NCI-H2029 treated with DMSO at 0.1 percent for 48 hours (cell line): ENCODE results near the gene BICD2.
"Not testable (repeated sequence)": the region's sequence is repeated elsewhere in the genome, so short reads cannot be mapped to it uniquely, and the experiment has no call there.

Source experiments
- DNase-seq: peaks from one replicate; lab custom pipeline; 2025; lab: John Stamatoyannopoulos, UW

The BICD2 gene

DNA sequence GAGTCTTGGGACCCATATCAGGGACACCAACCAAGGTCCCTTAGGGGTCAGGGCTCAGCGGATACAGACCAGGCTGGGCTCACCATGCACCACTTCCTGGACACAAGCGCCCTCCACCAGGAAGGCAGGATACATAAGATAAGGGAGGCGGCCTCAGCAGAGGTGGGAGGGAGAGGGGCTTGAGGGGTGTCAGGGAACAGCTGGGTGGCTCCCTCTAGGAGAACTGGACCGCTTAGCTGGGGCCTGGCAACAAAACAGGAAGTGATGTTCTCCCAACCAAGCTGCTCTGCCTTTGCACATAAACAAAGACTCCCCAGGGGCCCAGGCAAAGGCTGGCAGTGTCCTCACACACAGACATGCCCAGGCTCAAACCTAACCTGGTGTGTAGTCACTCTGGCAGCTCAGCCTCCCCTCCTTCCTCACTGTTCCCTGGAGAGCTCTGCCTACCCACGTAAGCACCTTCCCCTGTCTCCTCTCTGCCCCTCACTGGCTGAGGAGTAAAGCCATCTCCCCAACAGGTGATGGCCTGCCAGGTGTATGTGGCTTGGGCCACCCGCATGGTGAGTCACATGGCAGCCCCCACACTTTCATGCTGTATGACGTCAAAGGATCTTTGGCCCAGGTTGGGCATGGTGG, 5.8 kb upstream of the BICD2 start:
- DNase-seq: no peak

DNA sequence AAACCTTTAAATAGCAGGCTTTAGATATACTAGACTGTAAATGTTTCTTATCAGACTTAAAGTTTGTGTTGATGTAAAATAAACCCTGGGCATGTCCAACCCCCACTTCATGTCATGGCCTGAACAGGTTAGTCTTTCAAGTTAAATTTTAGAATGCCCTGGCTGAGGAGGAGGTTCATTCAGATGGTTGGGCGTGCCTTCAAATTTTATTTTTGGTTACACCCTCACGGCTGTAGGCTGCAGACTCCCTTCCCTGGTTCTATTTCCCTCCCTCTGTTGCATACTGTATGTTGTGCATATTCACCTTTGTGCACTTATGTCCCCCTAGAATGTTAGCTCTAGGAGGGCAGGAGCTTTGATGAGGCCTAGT, 5.3 kb upstream of the BICD2 start:
- DNase-seq: no peak

DNA sequence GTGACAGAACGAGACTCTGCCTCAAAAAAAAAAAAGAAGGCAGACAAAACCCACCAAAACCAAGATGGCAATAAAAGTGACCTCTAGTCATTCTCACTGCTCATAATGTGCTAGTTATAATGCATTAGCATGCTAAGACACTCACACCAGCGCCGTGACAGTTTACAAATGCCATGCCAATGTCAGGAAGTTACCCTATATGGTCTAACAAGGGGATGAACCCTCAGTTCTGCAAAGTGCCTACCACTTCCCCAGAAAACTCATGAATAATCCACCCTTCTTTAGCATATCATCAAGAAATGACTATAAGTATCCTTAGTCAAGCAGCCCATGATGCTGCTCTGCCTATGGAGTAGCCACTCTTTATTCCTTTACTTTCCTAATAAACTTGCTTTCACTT, 4.7 kb upstream of the BICD2 start:
- no peak for DNase-seq

GRCh38 chr9:92768816-92769215, 4.2 kb upstream of the BICD2 start:
- not testable (repeated sequence) for DNase-seq

DNA sequence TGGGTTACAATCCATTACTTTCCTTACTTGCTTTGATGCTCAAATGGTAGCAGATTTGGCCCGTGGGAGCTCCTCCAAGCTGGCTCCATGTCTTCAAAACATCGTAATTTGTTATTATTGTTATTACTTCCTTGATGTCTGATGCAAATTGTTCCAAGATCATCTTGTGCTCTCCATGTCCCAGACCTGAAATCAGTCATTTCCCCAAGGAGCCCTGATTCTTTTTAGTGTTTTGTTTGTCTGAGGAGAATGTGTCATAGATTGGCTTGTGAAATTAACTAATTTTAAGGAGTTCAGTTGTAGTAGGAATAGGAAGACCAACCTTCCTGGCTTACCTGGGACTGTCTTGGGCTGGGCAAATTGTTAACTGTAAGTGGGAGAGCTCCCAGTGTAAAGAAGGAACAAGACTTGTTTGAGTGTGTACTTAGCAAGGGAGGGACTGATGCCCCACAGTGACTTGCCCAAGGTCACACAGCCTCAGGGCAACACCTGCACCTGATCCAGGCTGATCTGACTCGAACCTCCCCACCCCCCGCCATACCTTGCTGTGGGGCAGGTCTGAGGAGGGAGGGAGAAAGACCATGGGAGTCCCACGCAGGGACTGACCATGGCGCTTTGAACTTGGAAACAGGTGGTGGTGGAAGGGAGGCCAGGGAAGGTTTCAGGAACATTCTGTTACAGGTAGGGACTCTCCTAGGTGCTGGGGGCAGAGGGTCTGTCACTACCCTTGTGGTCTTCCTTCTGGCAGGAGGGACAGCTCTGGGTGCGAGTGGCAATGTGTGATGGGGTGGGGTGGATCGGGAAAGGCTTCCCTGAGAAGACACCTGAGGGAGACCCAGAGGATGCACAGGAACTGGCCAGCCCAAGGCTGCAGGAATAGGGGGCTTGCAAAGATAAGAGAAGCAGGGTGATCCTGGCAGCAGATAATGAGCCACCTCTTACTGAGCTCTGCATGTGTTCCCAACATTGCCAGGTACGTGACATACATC, 2.7 kb upstream of the BICD2 start:
- DNase-seq: no peak

- DNase-seq: peak; percentile 81
Measured at GRCh38 chr9:92764988-92765936, 629 bp upstream of the BICD2 start.

DNA sequence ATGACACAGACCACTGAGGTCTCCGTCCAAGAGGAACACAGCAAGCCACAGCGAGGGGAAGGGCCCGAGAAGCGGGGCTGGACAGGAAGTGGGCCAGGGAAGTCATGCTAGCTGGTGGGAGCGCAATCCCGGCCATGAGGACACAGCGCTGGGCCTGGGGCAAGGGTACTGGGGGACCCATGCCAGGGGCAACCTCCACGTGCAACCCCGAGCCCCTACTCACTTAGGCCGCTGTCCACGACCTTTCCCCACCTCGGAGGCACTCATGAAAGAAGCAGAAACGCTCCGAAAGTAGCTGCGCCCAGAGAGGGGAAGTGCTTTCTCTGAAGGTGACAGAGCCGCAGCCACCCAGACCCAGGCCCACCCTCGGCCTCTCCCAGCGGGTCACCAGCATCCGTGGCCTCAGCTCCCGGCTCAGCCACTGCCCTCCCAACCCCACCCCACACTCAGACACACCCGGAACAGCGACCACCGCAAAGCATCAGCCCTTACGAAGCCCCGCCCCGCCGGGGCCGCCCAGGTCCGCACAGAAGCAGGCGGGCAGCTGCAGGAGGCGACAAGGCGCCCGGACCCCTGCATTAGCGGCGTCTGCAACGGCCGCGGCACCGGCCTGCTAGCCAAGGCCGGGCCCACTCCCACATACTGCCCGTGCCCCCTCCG, 782 bp downstream of the BICD2 start:
- no peak for DNase-seq

- DNase-seq: no peak
Measured at GRCh38 chr9:92762781-92763708, 1.6 kb downstream of the BICD2 start.

DNA sequence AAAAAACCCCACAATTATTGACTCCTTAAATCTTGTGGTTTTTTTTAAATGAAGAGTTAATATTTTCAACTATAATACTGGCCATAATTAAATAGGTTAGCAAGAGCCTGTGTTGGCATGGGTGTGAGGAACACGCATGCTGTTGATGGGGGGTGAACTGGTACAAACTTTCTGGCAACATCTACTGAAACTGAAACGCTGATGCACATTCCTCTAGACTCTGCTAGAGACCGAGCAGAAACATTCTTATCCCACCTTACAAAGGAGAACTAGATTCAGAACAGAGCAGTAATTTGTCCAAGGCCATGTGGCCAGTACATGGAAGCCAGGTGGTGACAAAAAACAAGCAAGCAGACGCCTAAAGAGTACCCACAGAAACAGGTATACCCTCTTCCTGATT, 2.4 kb downstream of the BICD2 start:
- no peak for DNase-seq

DNA sequence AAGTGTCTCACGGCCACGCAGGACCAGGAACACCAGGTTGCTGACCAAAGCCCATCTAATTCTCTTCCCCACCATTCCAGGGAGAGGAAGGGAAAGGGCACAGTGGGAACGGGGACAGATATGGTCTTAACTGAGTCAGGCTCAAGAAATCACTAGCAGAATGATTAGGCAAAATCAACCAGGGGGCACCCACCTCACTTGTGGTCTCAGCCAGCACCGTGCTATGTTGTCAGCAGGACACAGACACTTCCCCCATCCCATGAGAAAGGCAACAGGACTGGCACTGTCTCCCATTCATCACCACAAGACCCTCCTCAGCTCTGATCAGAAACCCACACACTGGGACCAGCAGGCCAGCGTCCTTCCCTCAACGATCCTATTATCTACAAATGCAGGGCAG, 2.9 kb downstream of the BICD2 start:
- DNase-seq: no peak

DNA sequence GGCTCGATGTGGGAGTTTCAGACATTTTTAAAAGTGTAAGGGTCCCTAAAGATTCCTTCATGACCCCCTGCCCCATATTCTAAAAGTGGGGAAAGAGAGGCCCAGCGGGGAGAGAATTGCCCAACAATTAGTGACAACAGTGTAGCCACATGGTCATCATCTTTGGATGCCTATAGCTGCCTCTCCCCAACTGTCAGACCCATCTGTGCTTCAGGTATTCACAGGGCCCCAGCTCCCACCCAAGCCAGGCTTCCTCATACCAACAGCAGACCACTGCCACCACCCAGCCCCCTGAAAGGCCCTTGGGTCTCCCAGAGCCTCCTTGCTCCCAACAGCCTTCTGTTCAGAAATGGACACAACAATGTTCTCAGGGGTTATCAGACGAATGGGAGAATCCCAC, 4.1 kb downstream of the BICD2 start:
- no peak for DNase-seq

- no peak for DNase-seq
Measured at GRCh38 chr9:92760070-92760469, 4.6 kb downstream of the BICD2 start.

DNA sequence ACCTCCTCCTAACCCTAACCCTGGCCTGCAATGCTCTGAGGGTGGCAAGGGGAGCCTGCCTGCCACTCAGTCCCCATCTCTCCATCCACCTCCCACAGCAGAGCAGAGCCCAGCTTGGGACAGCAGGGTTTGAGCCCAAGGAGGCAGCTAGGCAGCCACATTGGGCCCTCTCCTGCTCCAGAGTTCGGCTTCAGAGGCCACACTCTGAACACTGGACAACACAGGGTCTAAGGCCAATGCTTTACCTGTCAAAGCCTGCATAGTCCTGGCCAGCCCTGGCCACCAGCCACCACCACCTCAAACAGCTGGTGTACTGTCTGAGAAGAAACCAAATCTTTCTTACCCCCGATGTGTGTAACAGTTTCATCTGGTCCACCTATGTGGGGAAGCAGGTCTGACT, 5.2 kb downstream of the BICD2 start:
- no peak for DNase-seq

DNA sequence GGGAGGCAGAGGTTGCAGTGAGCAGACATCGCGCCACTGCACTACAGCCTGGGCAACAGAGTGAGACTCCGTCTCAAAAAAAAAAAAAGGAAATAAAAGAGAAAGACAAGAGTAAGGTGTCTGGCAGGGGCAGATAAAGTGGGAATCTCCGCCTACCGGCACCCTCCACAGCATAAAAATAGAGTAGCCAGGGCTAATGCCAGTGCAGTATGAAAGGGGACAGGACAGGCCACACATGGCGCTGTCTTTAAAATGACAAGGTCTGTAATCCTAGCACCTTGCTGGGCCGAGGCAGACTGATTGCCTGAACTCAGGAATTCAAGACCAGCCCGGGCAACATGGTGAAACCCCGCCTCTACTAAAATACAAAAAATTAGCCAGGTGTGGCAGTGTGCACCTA, 7.8 kb downstream of the BICD2 start:
- no peak for DNase-seq

DNA sequence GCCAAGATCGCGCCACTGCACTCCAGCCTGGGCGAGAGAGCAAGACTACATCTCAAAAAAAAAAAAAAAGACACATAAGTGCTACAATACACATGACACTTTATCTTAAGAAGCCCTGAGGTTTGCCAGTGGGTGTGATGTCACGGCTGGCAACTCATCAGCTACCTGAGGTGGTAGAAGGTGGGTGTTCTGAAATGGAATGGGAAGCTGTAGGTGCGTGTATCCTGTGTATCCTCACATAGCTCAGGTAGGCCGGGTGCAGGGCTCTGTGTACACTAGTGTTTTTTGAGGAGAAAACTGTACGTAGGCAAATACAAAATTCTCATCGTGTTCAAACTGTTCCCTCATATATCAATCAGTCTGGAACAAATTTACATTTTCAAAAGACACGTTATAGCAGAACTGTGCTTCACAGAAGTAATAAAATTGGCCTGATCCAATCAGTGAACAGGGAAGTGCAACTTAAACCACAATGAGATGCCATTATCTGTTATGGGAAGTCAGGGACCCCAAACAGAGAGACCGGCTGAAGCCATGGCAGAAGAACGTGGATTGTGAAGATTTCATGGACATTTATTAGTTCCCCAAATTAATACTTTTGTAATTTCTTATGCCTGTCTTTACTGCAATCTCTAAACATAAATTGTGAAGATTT, 10.4 kb downstream of the BICD2 start:
- DNase-seq: no peak

DNA sequence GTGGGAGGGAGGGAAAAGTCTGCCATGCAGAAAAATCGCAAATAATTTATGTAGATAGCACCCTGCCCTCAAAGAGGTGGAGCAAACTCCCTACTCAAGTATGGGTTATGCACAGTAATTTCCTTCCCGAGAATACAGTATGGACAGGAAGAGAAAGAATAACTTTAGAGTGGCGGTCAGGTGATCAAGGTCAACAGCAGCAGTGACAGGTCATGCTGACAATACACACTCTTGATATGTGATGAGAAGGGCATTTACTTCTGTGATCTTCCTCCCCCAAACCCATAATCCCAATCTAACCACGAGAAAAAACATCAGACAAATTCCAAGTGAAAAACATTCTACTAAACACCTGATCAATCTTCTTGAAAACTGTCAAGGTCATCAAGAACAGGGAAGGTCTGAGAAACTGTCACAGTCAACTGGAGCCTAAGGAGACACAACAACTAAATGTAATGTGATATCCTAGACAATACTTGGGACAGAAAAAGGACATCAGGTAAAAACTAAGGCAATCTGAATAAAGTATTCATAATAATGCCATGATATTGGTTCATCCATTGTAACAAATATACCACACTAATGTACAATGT, 11.7 kb downstream of the BICD2 start:
- no peak for DNase-seq

GRCh38 chr9:92749934-92750315, 14.7 kb downstream of the BICD2 start:
- no peak for DNase-seq

- DNase-seq: no peak
Measured at GRCh38 chr9:92749071-92749933, 15.3 kb downstream of the BICD2 start.

DNA sequence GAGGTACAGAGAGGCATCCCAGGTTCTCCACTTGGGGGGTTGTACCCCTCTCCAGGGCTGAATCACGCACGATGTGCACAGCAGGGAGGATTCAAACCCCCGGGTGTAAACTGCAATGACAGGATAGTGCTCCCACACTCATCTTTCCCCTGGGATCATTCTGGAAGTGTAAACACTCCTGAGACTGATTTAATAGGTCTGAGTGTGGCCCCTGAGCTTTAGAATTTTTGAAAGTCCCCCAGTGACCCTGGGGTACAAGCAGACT, 16.5 kb downstream of the BICD2 start:
- DNase-seq: no peak
